K562 treated with DMSO at 1 percent for 12 hours (cell line): Measurements from ENCODE around the gene TBC1D30. TPM values are rescaled to one million over a fixed set of nuclear protein-coding genes. Genes with fewer than 3 reads are reported as not detected.

Source experiments
- total RNA-seq: library from RNA; unstranded; fragments of 300-600 nt; gene quantifications from 2 replicates; pipeline ENCODE4 v1.2.3, GENCODE V29; 2022; ENCODE audit not compliant: insufficient read depth

Gene TBC1D30
- not detected in 2 replicates for total RNA-seq

GRCh38 chr12:64824500-64825142 lies at the start of gene TBC1D30:
TBC1D30 (plus strand) TSS chr12:64824647; CDS start chr12:64824880, 233 bp downstream.

Other genes with a start within 250 kb of the TBC1D30 start
- 5.1 and 18.9 TPM in 2 replicates for gene RASSF3, start 214.2 kb upstream of the TBC1D30 start, total RNA-seq
- 12.6 and 48.6 TPM in 2 replicates for gene GNS, start 65.2 kb upstream of the TBC1D30 start, total RNA-seq